ENCODE data around the gene RGS17.
A peak's percentile ranks its signal among the peaks of the same experiment; 100 is the strongest.
"Not testable (repeated sequence)": the region's sequence is repeated elsewhere in the genome, so short reads cannot be mapped to it uniquely, and the experiment has no call there.

The RGS17 gene, protein sequence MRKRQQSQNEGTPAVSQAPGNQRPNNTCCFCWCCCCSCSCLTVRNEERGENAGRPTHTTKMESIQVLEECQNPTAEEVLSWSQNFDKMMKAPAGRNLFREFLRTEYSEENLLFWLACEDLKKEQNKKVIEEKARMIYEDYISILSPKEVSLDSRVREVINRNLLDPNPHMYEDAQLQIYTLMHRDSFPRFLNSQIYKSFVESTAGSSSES

DNA sequence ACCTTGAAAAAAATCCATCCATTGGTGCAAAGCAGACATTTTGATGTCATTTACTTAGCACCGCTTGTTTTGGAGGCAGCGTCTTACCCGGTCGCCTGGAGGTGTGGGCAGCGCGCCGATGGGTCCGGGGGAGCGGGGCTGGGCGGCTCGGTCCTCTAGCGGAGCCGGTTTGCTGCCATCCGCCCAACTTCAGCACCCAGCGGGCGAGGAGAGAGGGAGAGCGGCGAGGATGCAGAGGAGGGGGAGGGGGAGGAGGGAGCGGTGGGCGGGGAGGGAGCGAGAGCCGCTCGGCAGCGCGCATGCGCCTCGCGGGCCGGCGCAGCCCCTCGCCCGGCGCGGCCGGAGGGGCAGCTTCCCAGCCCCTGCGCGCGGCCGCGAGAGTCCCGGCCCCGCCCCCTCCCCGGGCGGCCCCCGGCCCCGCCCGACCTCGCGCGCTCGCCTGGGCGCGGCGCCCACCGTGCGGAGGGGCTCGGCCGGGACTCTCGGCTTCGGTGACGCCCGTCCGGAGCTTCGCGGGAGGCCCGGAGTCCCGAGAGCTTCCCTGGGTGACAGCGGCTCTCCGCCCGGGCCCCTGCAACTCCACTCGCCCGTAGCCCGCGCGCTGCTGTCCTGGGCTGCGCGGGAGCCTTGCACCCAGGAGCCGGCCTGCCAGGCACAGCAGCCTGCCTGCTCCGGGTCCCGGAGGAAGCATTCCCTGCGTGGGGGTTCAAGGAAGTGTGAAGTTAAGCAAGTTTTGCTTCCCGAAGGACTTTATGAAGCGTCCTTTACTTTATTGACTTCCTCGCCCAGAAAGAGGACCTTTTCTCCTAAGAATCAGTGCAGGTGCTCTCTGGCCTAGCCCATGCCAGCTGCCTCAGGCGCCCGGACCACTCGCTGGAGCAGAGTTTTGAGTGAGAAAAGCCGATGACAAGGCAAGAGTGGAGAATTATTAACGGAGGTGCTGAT, at the start of gene RGS17:
TSS of gene RGS17 (minus strand) at position 246 of the 945 bp plus-strand sequence. CDS start 87,264 bp downstream, outside the sequence.
- DNase-seq = peak; percentile 28 to 65 (median 50)

DNA sequence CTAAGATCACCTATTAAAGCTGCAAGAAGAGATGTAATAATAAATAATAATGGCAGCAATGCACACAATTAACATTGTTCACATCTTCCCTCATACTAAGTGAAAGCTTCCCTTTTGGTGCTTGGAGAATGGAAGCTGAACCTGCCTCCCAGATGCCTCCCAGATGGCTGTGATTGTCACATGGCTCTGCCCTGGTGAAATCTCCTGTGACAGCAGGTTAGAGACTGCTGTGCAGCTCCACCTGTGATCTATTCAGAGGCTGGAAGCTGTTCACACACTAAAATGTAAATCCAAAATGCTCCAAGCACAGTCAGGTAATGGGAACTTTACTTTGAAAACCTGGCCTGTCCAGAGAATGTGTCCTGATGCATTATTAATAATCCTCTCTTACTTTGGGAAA, 41.7 kb upstream of the RGS17 start:
- DNase-seq = no peak

DNA sequence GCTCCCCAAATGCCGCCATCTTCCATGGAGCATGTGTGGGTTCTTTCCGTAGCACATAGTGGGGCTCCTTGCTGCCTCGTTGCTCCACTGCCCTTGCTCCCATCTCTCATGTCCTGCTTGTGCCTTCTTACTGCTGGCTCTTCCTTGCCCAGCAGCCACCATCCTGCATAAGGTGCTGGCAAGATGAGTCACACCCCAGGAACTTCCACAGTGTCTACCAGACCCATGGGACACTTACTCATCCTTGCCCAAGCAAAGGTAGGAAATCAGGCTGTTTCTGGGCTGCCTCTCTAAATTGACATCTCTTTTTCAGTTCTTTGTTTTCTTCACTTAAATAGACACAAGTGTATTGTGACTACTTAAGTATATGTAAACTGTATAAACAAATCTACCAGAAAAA, 39.4 kb upstream of the RGS17 start:
- DNase-seq = peak; percentile 9 to 37 (median 13)

DNA sequence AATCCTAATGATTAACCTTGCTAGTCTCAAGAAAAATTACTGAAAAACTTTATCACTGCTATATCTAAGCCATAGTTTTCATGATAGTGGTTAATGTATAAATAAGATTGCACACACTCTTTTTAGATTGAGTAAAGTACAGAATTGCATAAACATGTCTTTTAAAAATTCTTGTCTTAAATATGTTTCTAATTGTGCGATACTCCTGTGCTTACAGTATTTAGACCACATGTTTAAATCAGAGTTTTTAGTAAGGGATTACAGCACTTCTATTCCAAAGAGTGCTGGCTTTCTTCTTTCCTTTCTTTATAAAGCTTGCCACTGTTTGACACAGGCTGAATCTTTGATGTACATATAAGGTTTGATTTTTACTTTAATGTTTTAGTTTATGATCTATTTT, 36.8 kb upstream of the RGS17 start:
- DNase-seq = no peak

DNA sequence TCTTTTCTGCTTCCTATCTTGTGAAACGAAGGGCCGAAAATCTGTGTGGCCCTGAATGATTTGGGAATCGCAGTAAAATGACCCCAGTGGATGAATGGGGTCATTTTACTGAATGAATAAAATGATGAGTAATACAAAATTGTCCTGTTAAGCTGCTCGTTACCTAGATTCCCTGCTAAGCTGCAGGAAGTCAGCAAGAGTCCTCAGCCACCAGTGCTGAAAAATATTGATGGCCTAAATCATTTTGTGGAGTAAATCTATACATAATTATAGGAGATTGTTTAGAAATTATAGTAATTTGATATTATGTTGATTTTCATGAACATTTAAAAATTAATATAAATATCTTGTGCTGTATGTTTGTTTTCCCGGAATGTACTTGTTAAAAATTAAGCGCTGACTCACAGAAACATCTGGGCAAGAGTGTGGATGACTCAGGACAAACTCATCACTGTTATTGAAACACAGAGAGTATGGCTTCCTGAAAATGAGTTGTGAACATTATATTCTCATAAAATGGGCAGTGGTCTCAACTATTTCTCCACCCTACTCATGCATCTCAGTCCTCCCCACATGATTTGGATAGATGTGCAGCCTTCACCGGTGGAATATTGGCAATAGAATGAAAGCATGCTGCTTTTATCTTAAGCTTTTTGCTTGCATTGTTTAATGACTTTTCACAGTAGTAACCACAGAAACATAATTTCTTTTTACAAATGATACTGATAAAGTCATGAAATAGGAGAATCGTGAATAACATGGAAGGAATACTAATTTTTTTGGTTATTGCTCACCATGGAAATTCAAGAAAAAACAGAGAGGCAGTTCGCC, 36.2 kb upstream of the RGS17 start:
- DNase-seq = peak; percentile 10 to 31 (median 28)

DNA sequence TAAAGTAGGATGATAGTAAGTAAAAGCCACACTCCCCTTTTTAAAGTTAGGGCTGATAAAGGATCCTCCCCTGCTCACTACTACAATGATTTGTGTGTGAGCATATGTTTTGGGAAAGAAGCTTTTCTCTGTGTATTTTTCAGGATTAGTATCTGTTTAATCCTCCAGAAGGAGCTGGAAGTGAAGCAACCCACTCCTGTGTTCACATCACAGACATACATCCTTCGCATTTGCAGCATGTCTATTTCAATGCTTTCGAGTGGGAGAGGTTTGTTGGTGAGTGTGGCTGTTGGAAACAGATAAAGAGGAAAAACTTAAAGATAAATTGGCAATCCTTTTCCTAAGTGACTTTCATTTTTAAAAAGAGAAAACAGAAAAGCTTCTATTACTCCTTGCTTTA, 31.6 kb upstream of the RGS17 start:
- no peak for DNase-seq

DNA sequence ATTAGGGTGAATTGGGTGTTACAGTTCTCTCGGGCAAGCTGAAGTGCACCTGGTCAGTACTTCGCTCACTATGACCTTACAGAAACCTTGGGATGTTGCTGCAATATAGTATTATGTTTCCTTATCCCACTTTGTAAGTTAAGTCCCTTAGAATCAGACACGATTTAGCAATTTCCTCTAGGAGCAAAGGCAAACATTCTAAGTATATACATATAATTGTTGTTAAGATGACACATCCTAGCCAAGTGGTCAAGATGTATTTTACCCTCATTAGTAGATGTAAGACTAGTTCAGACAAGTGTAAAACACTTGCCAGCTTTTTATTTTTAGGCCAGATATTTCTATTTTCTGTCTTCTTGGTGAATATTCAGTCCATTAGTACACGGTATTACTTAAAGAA, 31.1 kb upstream of the RGS17 start:
- no peak for DNase-seq

DNA sequence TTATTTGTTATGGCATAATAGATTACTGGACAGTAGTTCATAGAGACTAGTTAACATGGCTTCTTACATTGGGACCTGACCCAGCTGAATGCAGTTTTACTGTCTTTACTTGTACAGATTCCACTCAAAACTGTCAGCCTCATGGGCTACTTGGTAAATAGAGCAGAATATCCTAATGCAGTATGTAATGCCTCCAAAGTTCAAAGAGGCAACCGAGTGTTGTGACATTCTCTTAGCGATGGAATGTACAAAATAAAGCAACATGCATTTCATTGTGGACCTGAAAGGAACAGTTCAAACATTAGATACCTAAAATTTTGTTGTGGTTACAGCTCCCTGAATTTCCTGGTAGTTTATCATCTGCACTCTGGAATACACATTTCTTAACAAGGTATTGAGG, 29.1 kb upstream of the RGS17 start:
- no peak for DNase-seq

DNA sequence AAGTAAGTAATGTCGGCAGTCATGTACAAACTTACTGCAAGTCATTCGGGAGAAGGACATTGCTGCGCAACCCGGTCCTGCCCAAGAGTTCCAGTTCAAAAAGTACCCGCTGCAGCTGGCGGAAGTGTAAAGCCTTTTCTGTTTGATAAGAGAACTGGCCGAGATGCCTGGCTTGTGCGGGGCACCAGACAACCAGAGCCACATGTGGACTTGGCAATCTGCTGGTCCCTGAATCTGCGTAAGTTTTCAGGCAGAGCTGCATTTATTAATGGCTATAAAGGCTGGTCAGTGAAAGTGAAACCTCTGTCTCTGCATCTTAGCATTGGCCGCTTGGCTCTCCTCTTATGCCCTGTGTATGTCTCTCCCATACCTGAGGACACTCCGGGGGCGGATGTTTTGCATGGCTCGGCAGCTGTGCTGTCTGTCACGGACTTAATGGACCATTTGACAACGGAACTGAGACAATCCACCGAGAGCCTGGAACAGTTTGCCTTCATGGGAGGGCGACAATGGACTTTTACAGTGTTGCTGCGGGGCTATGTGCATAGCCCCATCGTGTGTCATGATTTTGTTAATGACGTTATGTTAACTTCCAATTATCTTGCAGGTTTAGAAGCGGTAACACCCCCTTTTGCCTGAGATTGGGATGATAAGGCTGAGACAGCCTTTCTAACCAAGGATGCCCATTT, 19.8 kb upstream of the RGS17 start:
- DNase-seq = no peak

DNA sequence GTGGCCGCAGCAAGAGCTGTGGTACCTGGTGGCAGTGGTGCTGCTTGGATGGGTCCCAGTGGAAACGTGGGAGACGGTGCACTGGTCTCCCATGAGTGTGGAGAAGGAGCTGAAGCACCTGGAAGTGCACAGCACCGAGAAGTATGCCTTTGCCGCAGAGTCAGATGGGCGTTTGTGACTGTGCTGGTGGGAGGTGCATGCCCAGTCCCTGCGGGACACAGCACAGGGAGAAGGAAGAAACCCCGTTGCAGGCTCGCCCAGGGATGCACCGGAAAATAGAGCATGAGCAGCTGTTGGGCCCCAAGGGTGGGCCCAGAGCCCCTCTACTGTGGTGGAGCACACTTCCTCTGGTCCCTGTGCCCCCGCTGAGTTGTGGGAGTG, 19.3 kb upstream of the RGS17 start:
- no peak for DNase-seq

DNA sequence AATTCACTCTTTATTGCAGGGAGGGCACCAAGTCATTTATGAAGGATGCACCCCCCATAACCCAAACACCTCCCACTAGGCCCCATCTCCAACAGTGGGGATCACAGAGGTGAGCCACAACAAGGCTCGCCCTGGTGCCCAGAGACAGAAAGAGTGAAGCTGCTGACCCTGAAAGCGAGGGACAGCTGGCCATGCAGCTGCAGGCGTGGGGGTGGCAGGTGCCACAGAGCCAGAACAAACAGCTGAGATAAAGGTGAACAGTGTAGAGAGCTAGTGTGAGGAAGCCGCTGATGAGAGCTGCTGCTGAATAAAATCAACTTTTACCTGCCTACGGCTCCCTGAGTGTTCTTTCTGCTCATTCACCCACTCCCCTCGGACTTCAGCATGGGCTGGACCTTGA, 18.8 kb upstream of the RGS17 start:
- no peak for DNase-seq

DNA sequence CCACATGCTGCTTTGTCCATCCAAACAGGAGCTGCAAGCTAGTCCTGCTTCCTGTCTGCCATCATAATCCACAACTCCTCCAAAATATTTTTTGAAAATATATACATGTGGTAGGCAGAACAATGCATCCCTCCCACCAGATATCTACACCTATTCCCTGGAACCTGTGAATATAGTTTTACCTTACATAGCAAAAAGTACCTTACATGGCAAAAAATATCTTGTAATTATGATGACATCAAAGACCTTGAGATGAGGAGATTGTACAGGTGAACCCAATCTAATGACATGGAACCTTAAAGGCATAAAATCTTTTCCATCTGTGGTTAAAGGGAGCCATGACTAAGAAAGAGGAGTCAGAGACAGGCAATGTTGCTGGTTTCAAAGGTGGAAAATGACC, 15.3 kb upstream of the RGS17 start:
- no peak for DNase-seq

DNA sequence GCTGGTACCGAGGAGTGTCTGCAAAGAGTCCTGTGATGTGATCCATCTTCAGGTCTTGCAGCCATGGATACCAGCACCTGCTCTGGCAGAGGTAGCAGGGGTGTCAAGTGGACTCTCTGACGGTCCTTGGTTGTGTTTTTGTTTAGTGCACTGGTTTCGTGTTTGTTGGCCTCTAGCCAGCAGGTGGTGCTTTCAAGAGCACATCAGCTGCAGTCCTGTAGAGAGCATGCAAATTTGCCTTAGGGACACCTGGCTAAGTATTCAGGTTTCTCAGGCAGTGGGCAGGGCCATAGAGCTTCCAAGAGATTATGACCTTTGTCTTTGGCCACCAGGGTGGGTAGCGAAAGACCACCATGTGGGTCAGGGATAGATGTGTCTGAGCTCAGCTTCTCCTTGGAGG, 14.5 kb upstream of the RGS17 start:
- no peak for DNase-seq

DNA sequence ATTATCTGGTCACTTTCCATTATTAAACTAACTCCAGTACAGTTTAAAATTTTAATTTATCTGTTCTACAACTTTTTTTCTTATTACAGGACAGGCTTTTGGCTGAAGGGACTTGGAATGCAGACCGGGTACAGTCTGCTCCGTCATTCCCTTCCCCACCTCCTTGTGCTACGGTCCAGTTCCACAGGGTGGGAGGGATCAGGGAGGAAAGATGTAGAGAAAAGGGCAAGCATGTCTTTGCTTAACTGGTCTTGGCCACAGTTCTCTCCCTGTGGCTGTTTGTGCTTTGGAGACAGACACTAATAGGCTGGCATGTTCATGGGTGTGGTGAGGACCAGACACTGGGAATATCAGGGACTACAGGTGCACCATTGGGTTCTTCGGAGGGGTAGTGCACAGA, 12.1 kb upstream of the RGS17 start:
- no peak for DNase-seq

DNA sequence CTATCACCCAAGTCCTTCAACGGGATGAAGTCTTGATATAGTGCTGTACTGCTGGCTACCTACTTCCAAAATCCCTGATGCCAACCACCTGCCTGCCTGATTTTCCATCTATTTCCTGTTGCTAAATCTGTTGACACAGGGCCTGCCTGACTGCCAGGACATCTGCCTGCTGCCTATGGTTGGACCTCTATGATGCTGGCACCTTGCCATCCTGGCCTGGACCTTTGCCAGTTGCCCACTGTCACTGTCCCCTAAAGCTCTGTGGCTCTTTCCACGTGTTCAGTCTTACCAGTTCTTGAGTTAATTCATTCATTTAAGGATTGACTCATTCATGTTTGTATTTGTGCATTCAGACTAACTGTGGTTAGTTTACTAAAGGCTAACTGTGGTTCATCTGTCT, 9.2 kb upstream of the RGS17 start:
- DNase-seq = no peak

DNA sequence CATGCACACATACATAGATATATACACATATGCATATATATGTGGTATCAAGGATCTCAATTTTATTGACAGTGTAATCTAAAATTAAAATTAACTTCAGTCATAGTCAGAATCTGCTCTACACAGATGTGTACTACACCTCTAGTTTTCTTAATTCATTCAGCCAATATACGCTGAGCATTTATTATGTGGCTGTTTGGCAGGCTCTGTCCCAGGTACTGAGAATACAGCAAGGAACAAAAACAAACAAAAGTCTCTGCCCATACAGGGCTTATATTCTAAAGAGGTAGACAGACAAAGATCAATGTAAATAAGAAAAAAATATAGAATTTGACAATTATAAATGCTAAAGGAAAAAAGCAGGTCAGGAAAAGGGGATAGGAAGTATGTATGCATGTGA, 7.8 kb upstream of the RGS17 start:
- DNase-seq = no peak

DNA sequence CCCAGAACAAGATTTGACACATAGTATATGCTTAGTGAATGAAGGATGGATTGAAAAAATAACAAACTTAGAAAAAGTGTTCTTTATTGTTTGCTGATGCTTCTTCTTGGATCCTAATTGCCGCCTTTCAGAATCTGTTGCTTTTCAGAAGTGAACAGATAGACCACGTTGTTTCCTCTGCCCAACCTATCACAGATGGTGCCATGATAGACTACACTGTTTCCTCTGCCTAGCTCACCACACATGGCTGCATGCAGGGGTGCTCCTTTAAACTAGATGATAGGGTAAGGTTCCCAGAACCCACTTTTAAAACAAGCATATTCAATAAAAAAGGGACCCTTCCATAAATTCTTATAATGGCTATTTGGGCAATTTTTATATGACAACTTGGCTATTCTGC, 4.6 kb upstream of the RGS17 start:
- DNase-seq = no peak

DNA sequence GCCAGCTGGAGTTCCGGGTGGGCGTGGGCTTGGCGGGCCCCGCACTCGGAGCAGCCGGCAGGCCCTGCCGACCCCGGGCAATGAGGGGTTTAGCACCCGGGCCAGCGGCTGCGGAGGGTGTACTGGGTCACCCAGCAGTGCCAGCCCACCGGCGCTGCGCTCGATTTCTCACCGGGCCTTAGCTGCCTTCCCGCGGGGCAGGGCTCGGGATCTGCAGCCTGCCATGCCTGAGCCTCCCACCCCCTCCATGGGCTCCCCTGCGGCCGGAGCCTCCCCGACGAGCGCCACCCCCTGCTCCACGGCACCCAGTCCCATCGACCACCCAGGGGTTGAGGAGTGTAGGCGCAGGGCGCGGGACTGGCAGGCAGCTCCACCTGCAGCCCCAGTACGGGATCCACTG, 2.6 kb upstream of the RGS17 start:
- DNase-seq = not testable (repeated sequence)

DNA sequence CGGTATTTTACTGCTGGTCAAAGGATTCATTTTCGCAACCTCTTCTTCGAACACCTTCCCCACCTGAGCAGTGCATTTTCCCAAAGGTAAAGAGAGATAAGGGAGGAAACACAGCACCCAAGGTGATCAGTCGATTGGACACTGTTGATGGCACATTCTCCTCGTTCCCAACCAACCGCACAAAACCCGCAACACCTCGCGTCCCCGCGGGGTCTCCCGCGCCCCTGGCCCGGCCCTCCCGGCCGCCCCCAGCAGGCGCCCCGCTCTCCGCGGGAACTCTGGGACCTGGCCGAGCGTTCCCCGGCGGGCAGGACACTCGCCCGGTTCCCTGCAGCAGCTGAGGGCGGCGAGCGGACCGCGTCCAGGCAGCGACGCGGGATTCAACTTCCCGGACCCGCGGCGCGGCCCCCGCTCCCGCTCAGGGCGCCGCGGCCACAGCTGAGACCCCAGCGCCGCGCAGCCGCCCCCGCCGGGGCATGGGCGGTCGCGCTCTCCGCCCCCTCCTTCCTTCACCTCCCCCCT, 506 bp downstream of the RGS17 start:
- peak in 2 of 3 donors; percentile 16 to 19 for DNase-seq

DNA sequence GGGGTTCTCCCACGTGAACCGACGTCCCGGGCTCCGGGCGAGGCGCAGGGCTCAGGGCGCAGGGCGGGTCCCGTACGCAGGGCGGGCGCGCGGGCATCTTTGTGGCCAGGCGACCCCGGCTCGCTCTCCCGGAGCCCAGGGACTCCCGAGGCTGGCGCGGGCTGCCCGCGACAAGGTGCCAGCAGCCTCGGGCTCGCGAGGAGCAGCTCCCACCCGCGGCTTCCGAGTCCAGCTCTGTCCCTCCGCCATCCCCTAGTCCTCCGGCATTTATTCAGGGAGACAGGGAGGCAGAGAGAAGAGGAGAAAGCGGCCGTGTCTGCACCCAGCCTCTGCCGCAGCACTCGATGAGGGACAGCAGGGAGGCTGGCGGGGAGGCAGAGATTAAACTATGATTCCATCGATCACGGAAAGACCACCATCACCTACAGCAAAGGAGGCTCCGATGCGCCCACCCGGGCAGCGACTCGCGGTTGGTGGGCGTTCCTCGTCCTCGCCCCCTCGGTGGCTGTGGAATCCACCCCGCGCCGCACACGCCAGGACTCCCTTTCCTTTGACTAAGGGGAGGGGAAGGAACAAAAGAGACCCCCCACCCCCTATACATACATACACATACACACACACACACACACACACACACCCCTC, 1.1 kb downstream of the RGS17 start:
- peak in 1 of 3 donors; percentile 43 for DNase-seq

DNA sequence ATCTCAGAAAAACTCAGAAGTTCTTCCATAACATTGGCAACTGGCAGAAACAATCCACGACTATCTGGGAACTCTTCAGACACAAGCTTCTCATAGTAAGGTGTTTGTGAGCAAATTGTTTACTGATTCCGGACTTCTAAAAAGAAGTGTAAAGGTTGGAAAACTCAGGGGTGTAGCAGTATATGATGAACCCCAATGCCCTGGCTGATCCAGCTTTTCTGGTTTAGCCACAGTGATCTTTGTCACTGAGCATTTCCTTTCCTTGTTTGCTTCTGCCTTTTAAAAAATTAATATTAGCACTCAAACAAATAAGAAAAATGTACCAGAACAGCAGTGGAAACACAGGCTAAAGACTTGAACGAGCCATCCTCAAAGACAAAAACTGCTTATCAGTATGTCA, 4.9 kb downstream of the RGS17 start:
- DNase-seq = no peak

DNA sequence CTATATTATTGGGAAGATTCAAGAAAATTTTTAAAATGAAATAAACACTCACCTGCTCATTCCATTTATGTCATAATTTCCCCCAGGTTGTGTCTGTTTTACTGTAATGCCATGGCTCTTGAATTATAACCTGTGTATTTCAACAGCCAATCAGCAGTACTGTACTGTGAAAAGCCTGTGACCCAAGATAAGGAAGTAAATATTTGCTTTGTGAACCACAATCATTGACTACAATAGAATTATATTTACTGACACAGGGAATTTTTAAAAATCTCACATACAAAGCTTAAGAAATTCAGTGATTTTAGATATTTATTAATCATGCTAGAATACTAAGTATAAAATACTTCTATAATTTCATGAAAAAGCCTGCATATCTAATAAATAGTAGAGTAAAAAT, 6.0 kb downstream of the RGS17 start:
- DNase-seq = no peak
